ENCODE results near the gene B3GALT5. TPM values are rescaled to one million over a fixed set of nuclear protein-coding genes. Genes with fewer than 3 reads are reported as not detected.

Gene B3GALT5
- total RNA-seq, 1 experiment from 2014 or later: 12.1 TPM

GRCh38 chr21:39634507-39634906, 21.8 kb downstream of the B3GALT5 start:
- in situ Hi-C loops (cut with HindIII; ENCODE audit: low pct_unique_long_range_greater_than_20kb, low sequenced_read_pairs): no loop called here
- no peak for DNase-seq (ENCODE audit: low read depth)

GRCh38 chr21:39637197-39637970, 24.6 kb downstream of the B3GALT5 start:
- no peak for DNase-seq (ENCODE audit: low read depth)
- in situ Hi-C loops (cut with HindIII; ENCODE audit: low pct_unique_long_range_greater_than_20kb, low sequenced_read_pairs): no loop called here

GRCh38 chr21:39637971-39638240, 25.2 kb downstream of the B3GALT5 start:
- in situ Hi-C loops (cut with HindIII; ENCODE audit: low pct_unique_long_range_greater_than_20kb, low sequenced_read_pairs): no loop called here
- no peak for DNase-seq (ENCODE audit: low read depth)

- no peak for DNase-seq (ENCODE audit: low read depth)
- in situ Hi-C loops (cut with HindIII; ENCODE audit: low pct_unique_long_range_greater_than_20kb, low sequenced_read_pairs): no loop called here
Observed at GRCh38 chr21:39638281-39638680, 25.5 kb downstream of the B3GALT5 start.

- no peak for DNase-seq (ENCODE audit: low read depth)
- in situ Hi-C loops (cut with HindIII; ENCODE audit: low pct_unique_long_range_greater_than_20kb, low sequenced_read_pairs): no loop called here
Observed at GRCh38 chr21:39640754-39641153, 28.0 kb downstream of the B3GALT5 start.

GRCh38 chr21:39641827-39642450, 29.2 kb downstream of the B3GALT5 start:
- in situ Hi-C loops (cut with HindIII; ENCODE audit: low pct_unique_long_range_greater_than_20kb, low sequenced_read_pairs): no loop called here
- no peak for DNase-seq (ENCODE audit: low read depth)

GRCh38 chr21:39644062-39644560, 31.4 kb downstream of the B3GALT5 start:
- DNase-seq (ENCODE audit: low read depth): no peak
- in situ Hi-C loops (cut with HindIII; ENCODE audit: low pct_unique_long_range_greater_than_20kb, low sequenced_read_pairs): no loop called here

GRCh38 chr21:39645331-39645730, 32.6 kb downstream of the B3GALT5 start:
- DNase-seq (ENCODE audit: low read depth): no peak
- in situ Hi-C loops (cut with HindIII; ENCODE audit: low pct_unique_long_range_greater_than_20kb, low sequenced_read_pairs): no loop called here

GRCh38 chr21:39647476-39647875, 34.7 kb downstream of the B3GALT5 start:
- DNase-seq (ENCODE audit: low read depth): no peak
- in situ Hi-C loops (cut with HindIII; ENCODE audit: low pct_unique_long_range_greater_than_20kb, low sequenced_read_pairs): no loop called here

GRCh38 chr21:39648879-39649278, 36.1 kb downstream of the B3GALT5 start:
- no peak for DNase-seq (ENCODE audit: low read depth)
- in situ Hi-C loops (cut with HindIII; ENCODE audit: low pct_unique_long_range_greater_than_20kb, low sequenced_read_pairs): no loop called here

- DNase-seq (ENCODE audit: low read depth): no peak
- in situ Hi-C loops (cut with HindIII; ENCODE audit: low pct_unique_long_range_greater_than_20kb, low sequenced_read_pairs): no loop called here
Observed at GRCh38 chr21:39649526-39649925, 36.8 kb downstream of the B3GALT5 start.

GRCh38 chr21:39650306-39650705, 37.6 kb downstream of the B3GALT5 start:
- DNase-seq (ENCODE audit: low read depth): no peak
- in situ Hi-C loops (cut with HindIII; ENCODE audit: low pct_unique_long_range_greater_than_20kb, low sequenced_read_pairs): no loop called here

GRCh38 chr21:39650801-39651200, 38.1 kb downstream of the B3GALT5 start:
- in situ Hi-C loops (cut with HindIII; ENCODE audit: low pct_unique_long_range_greater_than_20kb, low sequenced_read_pairs): no loop called here
- no peak for DNase-seq (ENCODE audit: low read depth)

- in situ Hi-C loops (cut with HindIII; ENCODE audit: low pct_unique_long_range_greater_than_20kb, low sequenced_read_pairs): no loop called here
- no peak for DNase-seq (ENCODE audit: low read depth)
Observed at GRCh38 chr21:39651206-39651605, 38.5 kb downstream of the B3GALT5 start.

- DNase-seq (ENCODE audit: low read depth): no peak
- in situ Hi-C loops (cut with HindIII; ENCODE audit: low pct_unique_long_range_greater_than_20kb, low sequenced_read_pairs): no loop called here
Observed at GRCh38 chr21:39654951-39655350, 42.2 kb downstream of the B3GALT5 start.

- DNase-seq (ENCODE audit: low read depth): no peak
- in situ Hi-C loops (cut with HindIII; ENCODE audit: low pct_unique_long_range_greater_than_20kb, low sequenced_read_pairs): no loop called here
Observed at GRCh38 chr21:39655589-39655988, 42.8 kb downstream of the B3GALT5 start.

- in situ Hi-C loops (cut with HindIII; ENCODE audit: low pct_unique_long_range_greater_than_20kb, low sequenced_read_pairs): no loop called here
- DNase-seq (ENCODE audit: low read depth): no peak
Observed at GRCh38 chr21:39656209-39656608, 43.5 kb downstream of the B3GALT5 start.

- peak; percentile 89 for DNase-seq (ENCODE audit: low read depth)
- in situ Hi-C loops (cut with HindIII; ENCODE audit: low pct_unique_long_range_greater_than_20kb, low sequenced_read_pairs): no loop called here
Observed at GRCh38 chr21:39657091-39657689, 44.5 kb downstream of the B3GALT5 start.

- DNase-seq (ENCODE audit: low read depth): no peak
- in situ Hi-C loops (cut with HindIII; ENCODE audit: low pct_unique_long_range_greater_than_20kb, low sequenced_read_pairs): no loop called here
Observed at GRCh38 chr21:39658066-39658465, 45.3 kb downstream of the B3GALT5 start.

Data from Caki2 (cell line).